H1 (cell line): Measurements from ENCODE around the gene DERL2. TPM values are rescaled to one million over a fixed set of nuclear protein-coding genes. Genes with fewer than 3 reads are reported as not detected.

Experiments
- CTCF ChIA-PET: fragments of 300-600 bp; sonication (Branson Sonifier 250); formaldehyde crosslinking; loops from one replicate; lab custom pipeline; 2021; ENCODE audit not compliant: partially characterized antibody; lab: Charles Lee
- POLR2A ChIA-PET: fragments of 300-600 bp; sonication (Branson Sonifier 250); formaldehyde crosslinking; loops from one replicate; lab custom pipeline; 2021; ENCODE audit warnings: inconsistent platforms; ENCODE audit not compliant: partially characterized antibody; lab: Charles Lee
- DNase-seq, 2 experiments: peaks; one replicate each; pipeline versions ENCODE4 v3.0.0 to v3.0.0-alpha.2; 2010 to 2022; ENCODE audit warnings: low spot score in 2 of 2, low read depth in 1 of 2, mixed read lengths in 1 of 2
- FAIRE-seq: peaks from 2 replicates; lab custom pipeline; 2011; peaks lifted over from hg19 to GRCh38; lab: Jason Lieb, UNC
- H2AFZ ChIP-seq: 2 replicates; pipeline ENCODE4 v1.8.1; 2012; ENCODE audit warnings: low read length, inconsistent platforms
- H2AK5ac ChIP-seq: 2 replicates; pipeline ENCODE4 v1.6.1; 2013; ENCODE audit warnings: low read depth, low read length
- H2BK120ac ChIP-seq: replicated peaks from 2 replicates; pipeline ENCODE3; 2013; ENCODE audit warnings: low read depth, low read length, inconsistent platforms
- H2BK12ac ChIP-seq: 2 replicates; pipeline ENCODE4 v1.6.1; 2013; ENCODE audit warnings: low read depth, low read length
- H2BK15ac ChIP-seq: 2 replicates; pipeline ENCODE4 v1.6.1; 2013; ENCODE audit warnings: low read length
- H2BK20ac ChIP-seq: 2 replicates; pipeline ENCODE4 v1.6.1; 2013; ENCODE audit warnings: low read length
- H2BK5ac ChIP-seq: 2 replicates; pipeline ENCODE4 v1.6.1; 2013; ENCODE audit warnings: low read depth, low read length
- H3K14ac ChIP-seq: 2 replicates; pipeline ENCODE4 v1.6.1; 2013; ENCODE audit warnings: inconsistent platforms; ENCODE audit not compliant: insufficient read length
- H3K18ac ChIP-seq: 2 replicates; pipeline ENCODE4 v1.6.1; 2013; ENCODE audit warnings: low read length; ENCODE audit errors: extremely low read depth
- H3K23ac ChIP-seq: 2 replicates; pipeline ENCODE4 v1.6.1; 2013; ENCODE audit warnings: inconsistent platforms; ENCODE audit not compliant: insufficient read length
- H3K23me2 ChIP-seq: 2 replicates; pipeline ENCODE4 v1.6.1; 2013; ENCODE audit warnings: low read depth, low read length
- H3K27ac ChIP-seq: 2 replicates; pipeline ENCODE4 v1.6.1; 2011; ENCODE audit warnings: low read depth, low read length, inconsistent platforms
- H3K27me3 ChIP-seq, 4 experiments: replicated peaks in 1 of 4; 1 replicate in 1 of 4; 2 replicates in 3 of 4; pipeline versions ENCODE4 v1.6.1 to v1.8.1; 2011 to 2013; ENCODE audit warnings: low read length in 3 of 4, mild to moderate bottlenecking in 3 of 4, inconsistent platforms in 2 of 4, mixed read lengths in 2 of 4, moderate library complexity in 1 of 4; ENCODE audit not compliant: control insufficient read depth in 3 of 4, insufficient read depth in 3 of 4; ENCODE audit errors: extremely low read depth in 1 of 4
- H3K36me3 ChIP-seq, 4 experiments: 2 replicates each; pipeline versions ENCODE4 v1.6.1 to v1.8.1; 2011 to 2013; ENCODE audit warnings: mild to moderate bottlenecking in 4 of 4, low read length in 3 of 4, moderate library complexity in 2 of 4, control low read depth in 1 of 4, inconsistent platforms in 1 of 4; ENCODE audit not compliant: insufficient read depth in 4 of 4, control insufficient read depth in 2 of 4
- H3K4ac ChIP-seq: replicated peaks from 2 replicates; pipeline ENCODE3; 2013; ENCODE audit warnings: low read length, low read depth, mixed read lengths, inconsistent platforms; ENCODE audit not compliant: insufficient read length
- H3K4me1 ChIP-seq, 4 experiments: replicated peaks in 1 of 4; 1 replicate in 1 of 4; 2 replicates in 3 of 4; pipeline versions ENCODE4 v1.6.1 to v1.8.1; 2011 to 2013; ENCODE audit warnings: low read length in 3 of 4, inconsistent platforms in 2 of 4, mixed read lengths in 1 of 4; ENCODE audit not compliant: insufficient read depth in 4 of 4, control insufficient read depth in 3 of 4
- H3K4me2 ChIP-seq, 2 experiments: 2 replicates each; pipeline versions ENCODE4 v1.6.1 to v1.8.1; 2011 to 2013; ENCODE audit warnings: low read depth in 2 of 2, low read length in 2 of 2, control low read depth in 1 of 2, inconsistent platforms in 1 of 2, mild to moderate bottlenecking in 1 of 2; ENCODE audit not compliant: insufficient read depth in 1 of 2
- H3K4me3 ChIP-seq, 4 experiments: fragments of 200-600, 300-600 bp in 1 of 4; sonication (generic), shearing (Covaris generic), sonication (Bioruptor Twin) in 1 of 4; 2 replicates each; pipeline versions ENCODE4 v1.5.1 to v1.8.1; 2011 to 2016; ENCODE audit warnings: low read length in 4 of 4, low read depth in 3 of 4, control low read depth in 2 of 4, inconsistent platforms in 2 of 4, mild to moderate bottlenecking in 2 of 4, mixed read lengths in 1 of 4, moderate library complexity in 1 of 4; ENCODE audit not compliant: insufficient read depth in 2 of 4; ENCODE audit errors: extremely low read depth in 1 of 4
- H3K56ac ChIP-seq: replicated peaks from 2 replicates; pipeline ENCODE3; 2013; ENCODE audit warnings: low read depth, mild to moderate bottlenecking, mixed read lengths, low read length, inconsistent platforms; ENCODE audit not compliant: insufficient read length
- H3K79me1 ChIP-seq: 2 replicates; pipeline ENCODE4 v1.6.1; 2013; ENCODE audit warnings: low read depth, low read length, control low read depth
- H3K79me2 ChIP-seq, 2 experiments: 2 replicates each; pipeline versions ENCODE4 v1.6.1 to v1.8.1; 2012 to 2013; ENCODE audit warnings: low read length in 2 of 2, mild to moderate bottlenecking in 2 of 2, inconsistent platforms in 1 of 2; ENCODE audit not compliant: insufficient read depth in 2 of 2, control insufficient read depth in 1 of 2
- H3K9ac ChIP-seq, 4 experiments: replicated peaks in 1 of 4; 1 replicate in 1 of 4; 2 replicates in 3 of 4; pipeline versions ENCODE4 v1.6.1 to v1.8.1; 2011 to 2013; ENCODE audit warnings: low read depth in 3 of 4, low read length in 3 of 4, control low read depth in 2 of 4, mild to moderate bottlenecking in 2 of 4, moderate library complexity in 2 of 4, inconsistent platforms in 1 of 4; ENCODE audit errors: extremely low read depth in 1 of 4
- H3K9me3 ChIP-seq, 2 experiments: 2 replicates each; pipeline versions ENCODE4 v1.6.1 to v1.8.1; 2012 to 2013; ENCODE audit warnings: mild to moderate bottlenecking in 2 of 2, moderate library complexity in 2 of 2, control low read depth in 1 of 2, inconsistent platforms in 1 of 2, low read depth in 1 of 2, low read length in 1 of 2, mixed read lengths in 1 of 2; ENCODE audit not compliant: insufficient read depth in 2 of 2
- H4K20me1 ChIP-seq, 2 experiments: replicated peaks in 1 of 2; 2 replicates each; pipeline versions ENCODE3 to v1.8.1; 2011 to 2013; ENCODE audit warnings: inconsistent platforms in 2 of 2, low read length in 2 of 2, mild to moderate bottlenecking in 1 of 2; ENCODE audit not compliant: insufficient read depth in 2 of 2, control insufficient read depth in 1 of 2
- H4K5ac ChIP-seq: 2 replicates; pipeline ENCODE4 v1.6.1; 2013; ENCODE audit warnings: low read length, low read depth, mixed read lengths, inconsistent platforms; ENCODE audit not compliant: insufficient read length
- H4K8ac ChIP-seq: 2 replicates; pipeline ENCODE4 v1.8.0; 2013; ENCODE audit warnings: mild to moderate bottlenecking, moderate library complexity, low read length, inconsistent platforms; ENCODE audit not compliant: insufficient read depth; ENCODE audit errors: extremely low read depth
- H4K91ac ChIP-seq: replicated peaks from 2 replicates; pipeline ENCODE3; 2013; ENCODE audit warnings: low read length, mixed read lengths, inconsistent platforms; ENCODE audit not compliant: insufficient read length
- CHD2 ChIP-seq: IDR thresholded peaks from 2 replicates; pipeline ENCODE4 v1.6.1; 2012; ENCODE audit warnings: low read length, improper control_type of control experiment
- WGBS, 2 experiments: shearing (Covaris generic) in 1 of 2; methylation state at CpG; one replicate each; pipeline versions ENCODE4 v1.1.6 to v1.1.7; 2013 to 2015; ENCODE audit warnings: low lambda C conversion rate in 2 of 2, mixed read lengths in 2 of 2, inconsistent platforms in 1 of 2, low coverage in 1 of 2, missing lambda C conversion rate in 1 of 2; ENCODE audit not compliant: insufficient replicate concordance in 2 of 2, insufficient coverage in 1 of 2, insufficient read length in 1 of 2; ENCODE audit errors: extremely low coverage in 1 of 2, missing lambda C conversion rate in 1 of 2; 5-methylcytosine and 5-hydroxymethylcytosine counted together
- polyA plus RNA-seq, 7 experiments: library from polyadenylated mRNA; depleted of rRNA in 3 of 7; stranded (reverse) in 5 of 7; unstranded in 2 of 7; fragments of >200 nt in 5 of 7; fragments of 200-250 nt in 2 of 7; gene quantifications; 1 replicate in 5 of 7; 2 replicates in 1 of 7; 4 replicates in 1 of 7; pipeline versions ENCODE4 v1.2.1 to v1.2.3, GENCODE V29; 2011 to 2013; ENCODE audit warnings: missing spikeins in 2 of 7, mixed read lengths in 2 of 7
- total RNA-seq: library from RNA; stranded (reverse); fragmentation: NEBNext Ultra II Directional; extraction: Animal tissue kit (Norgen Biotek cat#: 25700); gene quantifications from 2 replicates; pipeline ENCODE4 v1.2.1, GENCODE V29; 2021

The DERL2 gene
- total and polyA plus RNA-seq, 2 of the 8 experiments (the other 6 are each of a cell fraction or from before 2014, with no cell fraction given), result 55.3 to 58.4 TPM

DNA sequence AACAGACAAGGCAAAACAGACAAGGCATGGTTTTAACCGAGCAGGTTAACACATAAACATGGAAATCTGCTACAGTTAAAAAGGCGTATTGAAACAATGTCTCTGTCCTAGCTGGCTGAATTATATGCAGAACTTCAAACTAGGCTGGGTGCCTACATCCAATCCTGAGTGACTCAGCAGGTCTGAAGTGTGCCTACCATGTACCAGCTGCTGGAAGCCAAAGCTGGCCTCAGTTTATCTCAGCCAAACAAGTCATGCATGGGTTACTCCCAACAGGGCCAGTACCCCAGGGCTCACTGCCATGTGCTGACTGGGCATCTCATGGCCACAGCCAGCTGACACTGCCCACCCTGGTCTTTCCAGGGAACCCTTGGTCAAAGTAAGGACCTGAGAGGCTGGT lies 51.0 kb downstream of the DERL2 start:
- Histone ChIP-seq H2BK120ac (no peak overlapping the region), H3K23me2 (peaks cover 2% of the 10 kb centered on the region; the same call in 1 of the 2 replicates), H3K9ac (no peak overlapping the region), H2AFZ (no peak overlapping the region), H3K36me3 (peaks cover 28 to 78% (median 60%) of the 10 kb centered on the region in 4 experiments), H3K23ac (no peak overlapping the region), H2BK12ac (no peak overlapping the region), H3K4ac (no peak overlapping the region), H3K4me2 (no peak overlapping the region), H4K8ac (no peak overlapping the region), H3K27ac (peak overlapping the region; percentile 33; the same call in 1 of the 2 replicates), H2AK5ac (no peak overlapping the region), H4K91ac (no peak overlapping the region), H2BK15ac (no peak overlapping the region), H3K4me3 (no peak overlapping the region), H3K4me1 (no peaks in the 10 kb centered on the region; a peak in 1 of 7 replicates), H2BK20ac (no peak overlapping the region), H3K27me3 (no peaks in the 10 kb centered on the region), H4K5ac (no peak overlapping the region), H3K56ac (no peak overlapping the region), H3K9me3 (no peaks in the 10 kb centered on the region), H3K18ac (no peak overlapping the region), H4K20me1 (peaks cover 5 to 26% of the 10 kb centered on the region in 2 experiments), H2BK5ac (no peak overlapping the region), H3K79me2 (peaks cover 12 to 41% of the 10 kb centered on the region in 2 experiments), H3K14ac (no peak overlapping the region), H3K79me1 (peaks cover 4% of the 10 kb centered on the region; the same call in 1 of the 2 replicates)
- POLR2A ChIA-PET, result interaction anchor here (0.6 to 21.2 kb wide), 10 partner anchors 6 to 990 kb away, joined by 3 to 228 read pairs (median 4); partner anchors contain the start of genes C1QBP, DHX33, NUP88 and RPAIN
- FAIRE-seq (no peak), DNase-seq (no peak)
- TF ChIP-seq CHD2, result no peak
- CTCF ChIA-PET, result interaction anchor here (1.2 to 2.7 kb wide), 2 partner anchors 9 to 11 kb away, joined by 3 to 9 read pairs; no protein-coding TSS in a partner anchor
- WGBS, 2 experiments, result 84% methylated on average over 2 of the region's 2 CpGs; no CpG with 5 or more reads in 1 of the 2 experiments
